Activated T-helper 1 cell treated with anti-CD3 and anti-CD28 coated beads, Interleukin-12 subunit alpha, Interleukin-12 subunit beta, Interleukin-2, Interleukin-4 antibody, amounts not matched to agents 30 ng/mL and 10 ng/mL and 1 ng/mL, durations not matched to agents 14 hours and 24 hours and 36 hours (primary cell): ENCODE data around the gene CIDEB. TPM values are rescaled to one million over a fixed set of nuclear protein-coding genes. Genes with fewer than 3 reads are reported as not detected.

Source experiments
- DNase-seq: peaks from one replicate; pipeline ENCODE4 v3.0.0; 2021; ENCODE audit warnings: low spot score
- H3K27ac Mint-ChIP-seq: one replicate; pipeline ENCODE4 v1.8.0; 2021; ENCODE audit warnings: mild to moderate bottlenecking, mixed read lengths
- H3K27me3 Mint-ChIP-seq: one replicate; pipeline ENCODE4 v1.8.0; 2022; ENCODE audit warnings: mild to moderate bottlenecking, moderate library complexity, mixed read lengths; ENCODE audit not compliant: insufficient read depth
- H3K36me3 Mint-ChIP-seq: one replicate; pipeline ENCODE4 v1.8.0; 2021; ENCODE audit warnings: low read depth, mixed read lengths
- H3K4me1 Mint-ChIP-seq: one replicate; pipeline ENCODE4 v1.8.0; 2021; ENCODE audit warnings: low read depth, mixed read lengths
- H3K4me3 Mint-ChIP-seq: one replicate; pipeline ENCODE4 v1.8.0; 2021; ENCODE audit warnings: mild to moderate bottlenecking, moderate library complexity, mixed read lengths
- H3K9me3 Mint-ChIP-seq: one replicate; pipeline ENCODE4 v1.8.0; 2021; ENCODE audit warnings: mixed read lengths
- intact Hi-C: fragments of 100-400 bp; cut with micrococcal nuclease; formaldehyde crosslinking; loops from one replicate; pipeline ENCODE4 v1.15.1; 2024
- total RNA-seq: library from RNA; stranded (reverse); gene quantifications from 2 replicates; pipeline ENCODE4 v1.2.3, GENCODE V29; 2022

The CIDEB gene
- total RNA-seq, 1 donor from 2014 or later = 18.7 TPM

GRCh38 chr14:24339284-24340151 is 31.7 kb upstream of the CIDEB start, which contains the start of gene RIPK3:
Gene RIPK3 (minus strand): TSS chr14:24339991. CDS start chr14:24339826, 165 bp downstream.
- peaks cover 16% of the 10 kb centered on the region for H3K27me3 Mint-ChIP-seq
- H3K4me3 Mint-ChIP-seq = peak within 1 kb of the TSS; percentile 91
- peaks cover 30% of the 10 kb centered on the region for H3K4me1 Mint-ChIP-seq
- peak within 1 kb of the TSS; percentile 77 for H3K27ac Mint-ChIP-seq
- H3K9me3 Mint-ChIP-seq = no peaks in the 10 kb centered on the region
- intact Hi-C loops = loop anchor here (10.0 kb wide), 1 partner anchor 335 kb away; no protein-coding TSS in a partner anchor
- DNase-seq = peak; percentile 67
- H3K36me3 Mint-ChIP-seq = peaks cover 28% of the 10 kb centered on the region

- Mint-ChIP-seq H3K9me3 (no peaks in the 10 kb centered on the region), H3K4me1 (peaks cover 30% of the 10 kb centered on the region), H3K4me3 (peak overlapping the region; percentile 91), H3K27me3 (peaks cover 19% of the 10 kb centered on the region), H3K36me3 (peaks cover 28% of the 10 kb centered on the region), H3K27ac (no peak overlapping the region)
- intact Hi-C loops = loop anchor here (10.0 kb wide), 1 partner anchor 336 kb away; no protein-coding TSS in a partner anchor
- DNase-seq = no peak
Observed at GRCh38 chr14:24338843-24339242, 31.1 kb upstream of the CIDEB start.

DNA sequence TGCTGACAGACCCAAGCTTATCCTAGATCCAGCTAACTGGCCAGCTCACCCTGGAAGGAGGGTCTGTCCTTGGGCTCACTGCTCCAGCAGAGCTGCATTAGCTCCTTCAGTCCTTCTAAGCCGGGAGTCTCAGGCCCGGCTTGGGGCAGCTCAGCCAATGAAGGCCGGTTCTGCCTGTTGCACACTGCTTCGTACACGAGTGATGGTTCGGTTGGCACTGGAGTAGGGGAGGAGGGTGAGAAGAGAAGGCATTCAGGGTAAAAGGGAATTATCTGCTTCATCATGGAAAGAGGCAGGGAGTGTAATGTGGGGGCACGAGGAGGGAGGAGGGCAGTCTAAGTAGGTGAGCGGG is 30.0 kb upstream of the CIDEB start:
- no peak for DNase-seq
- Mint-ChIP-seq H3K9me3 (no peaks in the 10 kb centered on the region), H3K4me3 (peak overlapping the region; percentile 91), H3K4me1 (peaks cover 32% of the 10 kb centered on the region), H3K36me3 (peaks cover 28% of the 10 kb centered on the region), H3K27ac (no peak overlapping the region), H3K27me3 (peaks cover 22% of the 10 kb centered on the region)
- intact Hi-C loops = loop anchor here (10.0 kb wide), 1 partner anchor 337 kb away; no protein-coding TSS in a partner anchor

- H3K27me3 Mint-ChIP-seq = peaks cover 21% of the 10 kb centered on the region
- peaks cover 26% of the 10 kb centered on the region for H3K36me3 Mint-ChIP-seq
- no peaks in the 10 kb centered on the region for H3K9me3 Mint-ChIP-seq
- no peak for DNase-seq
- peak overlapping the region; percentile 91 for H3K4me3 Mint-ChIP-seq
- H3K27ac Mint-ChIP-seq = no peak overlapping the region
- intact Hi-C loops = loop anchor here (10.0 kb wide), 1 partner anchor 338 kb away; no protein-coding TSS in a partner anchor
- peaks cover 37% of the 10 kb centered on the region for H3K4me1 Mint-ChIP-seq
Observed at GRCh38 chr14:24337144-24337823, 29.5 kb upstream of the CIDEB start.

DNA sequence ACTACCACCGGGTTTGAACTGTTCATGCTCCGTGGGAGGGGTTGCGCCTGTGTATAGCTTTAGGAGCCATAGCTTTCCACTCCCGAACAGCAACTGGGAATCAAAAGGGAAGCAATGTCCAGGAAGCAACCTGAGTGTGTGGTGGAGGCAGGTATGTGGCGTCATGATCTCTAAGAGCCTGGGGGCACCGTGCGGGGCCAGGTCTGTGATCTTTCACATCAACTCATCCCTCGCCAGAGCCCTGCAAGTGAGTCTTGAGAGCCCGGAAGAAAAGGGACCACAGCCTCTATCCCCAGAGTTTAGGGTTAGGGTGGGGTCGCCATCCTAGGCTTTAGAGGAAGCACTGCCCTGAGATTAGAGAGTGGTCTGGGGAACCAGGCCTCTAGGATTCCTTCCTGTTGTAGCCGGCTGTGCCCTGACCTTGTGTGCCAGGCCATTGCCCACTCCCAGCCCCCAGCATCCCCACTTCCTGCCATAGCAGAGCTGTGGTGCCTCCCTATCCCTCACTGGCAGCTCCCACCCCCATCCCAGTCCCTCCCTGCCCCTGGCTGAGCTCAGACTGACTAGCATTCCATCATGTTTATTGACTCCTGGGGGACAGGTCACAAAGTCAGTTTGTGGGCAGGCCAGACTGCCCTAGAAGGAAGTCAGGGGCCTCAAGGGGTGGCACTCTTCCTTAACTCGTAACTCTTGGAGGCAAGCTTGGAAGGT is 27.8 kb upstream of the CIDEB start:
- intact Hi-C loops = loop anchor here (10.0 kb wide), 1 partner anchor 339 kb away; no protein-coding TSS in a partner anchor
- no peak for DNase-seq
- Mint-ChIP-seq H3K27ac (no peak overlapping the region), H3K27me3 (peaks cover 23% of the 10 kb centered on the region), H3K9me3 (no peaks in the 10 kb centered on the region), H3K4me3 (peak overlapping the region; percentile 55), H3K36me3 (peaks cover 26% of the 10 kb centered on the region), H3K4me1 (peaks cover 46% of the 10 kb centered on the region)

DNA sequence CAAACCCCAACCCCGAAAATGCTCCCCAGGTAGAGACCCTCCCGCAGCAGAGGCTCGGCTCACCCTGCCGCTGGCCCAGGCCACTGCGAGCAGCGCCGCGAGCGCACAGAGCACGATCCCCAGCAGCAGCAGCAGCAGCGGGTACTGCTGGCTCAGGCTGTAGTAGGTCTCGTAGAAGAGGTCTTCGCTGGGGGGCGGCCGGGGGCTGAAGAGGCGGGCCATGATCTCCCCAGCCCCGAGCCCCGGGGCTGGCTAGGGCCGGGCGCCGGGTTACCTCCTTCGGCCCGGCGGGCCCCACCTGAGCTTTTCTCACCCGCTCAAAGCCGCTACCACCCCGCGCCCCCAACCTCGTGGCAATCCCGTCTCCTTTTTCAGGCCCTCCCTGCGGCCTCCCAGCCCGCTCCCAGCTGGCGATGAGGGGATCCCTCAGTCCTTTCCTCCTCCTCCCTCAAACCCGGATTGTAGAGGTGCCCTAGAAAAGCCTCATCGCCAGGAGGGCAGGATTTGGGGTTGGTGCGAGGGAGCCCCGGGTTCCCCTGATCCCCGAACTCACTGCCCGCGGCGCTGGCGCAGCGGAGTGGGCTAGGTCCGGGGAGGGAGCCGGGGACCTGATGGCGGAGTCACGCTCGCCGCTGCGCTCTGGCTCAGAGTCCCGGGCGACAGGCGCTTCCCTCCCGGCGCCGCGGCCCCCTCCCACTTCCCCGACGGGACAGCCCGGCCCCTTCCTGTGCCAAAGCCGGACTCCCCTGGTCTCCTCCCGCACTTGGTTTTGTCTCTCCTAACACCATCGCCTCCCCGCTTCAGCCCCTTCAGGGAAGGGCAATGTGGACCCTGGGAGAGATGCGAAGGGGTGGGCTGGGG is 26.9 kb upstream of the CIDEB start, which contains the start of gene ADCY4:
ADCY4 (minus strand) TSS at position 641 of the 861 bp plus-strand sequence; CDS start at position 222, 419 bp downstream.
- H3K36me3 Mint-ChIP-seq = peaks cover 26% of the 10 kb centered on the region
- H3K9me3 Mint-ChIP-seq = no peaks in the 10 kb centered on the region
- no peak within 1 kb of the TSS for H3K27ac Mint-ChIP-seq
- peak within 1 kb of the TSS; percentile 56 for H3K4me3 Mint-ChIP-seq
- intact Hi-C loops = loop anchor here (10.0 kb wide), 1 partner anchor 340 kb away; no protein-coding TSS in a partner anchor
- H3K4me1 Mint-ChIP-seq = peaks cover 49% of the 10 kb centered on the region
- no peak for DNase-seq
- peaks cover 29% of the 10 kb centered on the region for H3K27me3 Mint-ChIP-seq

DNA sequence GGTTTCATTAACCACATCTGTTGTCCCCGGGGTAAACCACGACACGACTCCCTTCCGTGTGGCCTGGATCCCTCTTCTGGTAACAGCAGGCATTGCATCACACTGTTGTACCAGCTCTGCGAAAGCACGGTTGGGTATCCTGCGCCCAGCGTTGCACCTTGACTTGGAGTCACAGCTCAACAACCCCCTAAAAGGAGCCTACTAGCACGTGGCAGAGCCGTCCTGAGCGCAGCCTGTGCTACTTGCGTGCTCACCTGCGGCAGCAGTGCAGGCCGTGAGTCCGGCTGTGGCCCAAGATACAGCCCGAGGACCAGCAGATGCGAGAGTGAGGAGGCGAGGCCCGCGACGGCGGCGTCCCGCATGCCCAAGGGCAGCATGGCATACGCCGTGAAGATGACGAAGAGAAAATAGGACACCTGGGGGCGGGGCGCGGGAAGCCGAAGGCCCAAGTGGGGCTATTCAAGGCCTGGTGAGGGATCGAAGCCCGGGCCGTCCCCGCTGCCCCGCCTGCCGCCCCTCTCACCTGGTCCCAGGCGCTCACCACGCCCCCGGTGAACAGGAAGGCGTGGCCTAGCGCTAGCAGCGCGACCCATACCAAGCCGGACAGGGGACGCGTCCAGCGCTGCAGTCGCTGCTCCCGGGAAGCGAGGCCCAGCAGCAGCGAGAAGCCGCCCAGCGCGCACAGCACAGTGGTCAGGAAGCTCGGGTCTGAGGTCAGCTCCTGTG is 24.7 kb upstream of the CIDEB start:
- Mint-ChIP-seq H3K9me3 (no peaks in the 10 kb centered on the region), H3K27me3 (peaks cover 29% of the 10 kb centered on the region), H3K36me3 (peaks cover 17% of the 10 kb centered on the region), H3K27ac (peak overlapping the region; percentile 27), H3K4me3 (peak overlapping the region; percentile 80), H3K4me1 (peaks cover 58% of the 10 kb centered on the region)
- peak; percentile 79 for DNase-seq
- intact Hi-C loops = loop anchor here (1.0 to 10.0 kb wide), 5 partner anchors 20 to 342 kb away; partner anchors contain the start of genes RABGGTA and TINF2

- intact Hi-C loops = loop anchor here (1.0 to 10.0 kb wide), 5 partner anchors 19 to 343 kb away; partner anchors contain the start of genes RABGGTA and TINF2
- Mint-ChIP-seq H3K27ac (peak overlapping the region; percentile 27), H3K36me3 (peaks cover 12% of the 10 kb centered on the region), H3K27me3 (peaks cover 32% of the 10 kb centered on the region), H3K4me1 (peaks cover 63% of the 10 kb centered on the region), H3K4me3 (peak overlapping the region; percentile 80), H3K9me3 (no peaks in the 10 kb centered on the region)
- no peak for DNase-seq
Observed at GRCh38 chr14:24331731-24332267, 24.0 kb upstream of the CIDEB start.

DNA sequence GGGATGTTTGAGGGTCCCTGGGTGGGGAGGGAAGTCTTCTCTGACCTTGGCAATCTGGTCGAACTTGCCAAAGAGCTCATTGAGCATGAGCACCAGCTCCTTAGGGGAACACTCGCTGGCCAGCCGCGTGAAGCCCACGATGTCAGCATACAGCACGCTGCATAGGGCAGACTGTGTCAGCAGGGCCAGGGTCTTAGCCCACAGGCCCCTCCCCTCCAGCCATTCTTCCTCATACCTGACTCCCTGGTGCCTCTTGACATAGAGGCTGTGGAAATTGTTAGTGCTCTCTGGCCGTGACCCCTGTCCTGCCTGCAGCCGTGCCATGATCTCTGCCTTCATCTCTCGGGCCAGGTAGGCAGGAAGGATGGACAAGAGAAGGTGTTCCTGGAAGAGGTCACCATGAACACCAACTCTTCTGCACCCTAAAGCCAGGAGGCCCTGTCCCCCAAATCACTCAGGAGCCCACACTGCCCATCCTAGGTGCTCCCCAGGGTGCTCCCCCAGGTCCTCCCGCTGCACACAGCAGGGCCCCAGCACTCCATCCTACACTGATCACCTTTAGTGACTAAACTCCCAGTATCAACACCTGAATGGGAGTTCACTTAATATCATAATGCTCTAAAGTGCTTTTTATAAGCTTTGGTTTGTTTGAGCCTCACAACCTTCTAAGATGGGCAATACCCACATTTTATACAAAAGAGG is 23.3 kb upstream of the CIDEB start:
- H3K4me1 Mint-ChIP-seq = peaks cover 58% of the 10 kb centered on the region
- no peak overlapping the region for H3K27ac Mint-ChIP-seq
- H3K36me3 Mint-ChIP-seq = peaks cover 6% of the 10 kb centered on the region
- H3K9me3 Mint-ChIP-seq = no peaks in the 10 kb centered on the region
- no peak overlapping the region for H3K4me3 Mint-ChIP-seq
- H3K27me3 Mint-ChIP-seq = peaks cover 28% of the 10 kb centered on the region
- DNase-seq = no peak
- intact Hi-C loops = loop anchor here (10.0 kb wide), 1 partner anchor 344 kb away; no protein-coding TSS in a partner anchor

DNA sequence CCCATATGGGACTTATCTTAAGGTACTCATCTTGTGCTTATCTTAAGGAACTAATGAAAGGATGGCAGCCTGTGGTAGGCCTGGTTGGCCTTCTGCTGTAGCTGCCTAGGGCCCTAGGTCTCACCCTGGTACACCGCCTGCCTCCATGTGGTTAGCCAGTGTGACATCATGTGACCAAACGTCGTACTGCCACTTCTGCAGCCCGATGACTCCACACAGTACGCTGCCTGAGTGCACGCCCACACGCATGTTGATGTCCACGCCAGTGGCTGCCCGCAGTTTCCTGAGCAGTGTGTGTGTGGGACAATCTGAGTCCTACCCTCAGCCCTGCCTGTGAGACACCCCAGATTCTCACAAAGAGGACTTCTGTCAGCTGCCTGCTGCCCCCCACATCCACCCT is 22.0 kb upstream of the CIDEB start:
- H3K4me1 Mint-ChIP-seq = peaks cover 48% of the 10 kb centered on the region
- H3K36me3 Mint-ChIP-seq = no peaks in the 10 kb centered on the region
- no peak for DNase-seq
- H3K4me3 Mint-ChIP-seq = no peak overlapping the region
- peaks cover 23% of the 10 kb centered on the region for H3K27me3 Mint-ChIP-seq
- intact Hi-C loops = loop anchor here (10.0 kb wide), 1 partner anchor 345 kb away; no protein-coding TSS in a partner anchor
- peak overlapping the region; percentile 7 for H3K27ac Mint-ChIP-seq
- no peaks in the 10 kb centered on the region for H3K9me3 Mint-ChIP-seq
